ENCODE results near the gene LIPG.

- TF ChIP-seq CTCF (IDR thresholded peaks at IDR 0.05) (no peak), POLR2A (IDR thresholded peaks at IDR 0.05) (no peak)
Measured at GRCh38 chr18:49596687-49597086, 34.8 kb downstream of the LIPG start.
